ENCODE measurements around the gene MTLN.

DNA sequence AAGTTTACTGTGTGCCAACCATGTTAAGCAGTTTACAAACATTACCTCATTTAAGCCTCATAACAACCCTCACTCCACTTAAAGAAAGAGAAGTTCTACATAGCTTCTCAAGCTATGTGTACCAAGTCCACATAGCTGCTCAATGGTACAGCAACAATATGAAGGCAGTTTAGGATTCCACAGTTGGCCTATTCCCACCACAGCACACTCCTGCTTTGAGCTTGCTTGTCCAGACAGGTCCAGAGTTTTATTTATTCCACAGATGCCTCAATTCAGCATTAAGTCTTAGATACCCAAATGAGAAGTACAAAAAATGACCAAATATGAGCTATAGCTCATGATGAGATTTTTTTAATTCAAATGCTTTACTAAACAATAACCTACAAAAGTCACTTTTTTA lies 32.3 kb downstream of the MTLN start:
- TF ChIP-seq, protein P1, sequence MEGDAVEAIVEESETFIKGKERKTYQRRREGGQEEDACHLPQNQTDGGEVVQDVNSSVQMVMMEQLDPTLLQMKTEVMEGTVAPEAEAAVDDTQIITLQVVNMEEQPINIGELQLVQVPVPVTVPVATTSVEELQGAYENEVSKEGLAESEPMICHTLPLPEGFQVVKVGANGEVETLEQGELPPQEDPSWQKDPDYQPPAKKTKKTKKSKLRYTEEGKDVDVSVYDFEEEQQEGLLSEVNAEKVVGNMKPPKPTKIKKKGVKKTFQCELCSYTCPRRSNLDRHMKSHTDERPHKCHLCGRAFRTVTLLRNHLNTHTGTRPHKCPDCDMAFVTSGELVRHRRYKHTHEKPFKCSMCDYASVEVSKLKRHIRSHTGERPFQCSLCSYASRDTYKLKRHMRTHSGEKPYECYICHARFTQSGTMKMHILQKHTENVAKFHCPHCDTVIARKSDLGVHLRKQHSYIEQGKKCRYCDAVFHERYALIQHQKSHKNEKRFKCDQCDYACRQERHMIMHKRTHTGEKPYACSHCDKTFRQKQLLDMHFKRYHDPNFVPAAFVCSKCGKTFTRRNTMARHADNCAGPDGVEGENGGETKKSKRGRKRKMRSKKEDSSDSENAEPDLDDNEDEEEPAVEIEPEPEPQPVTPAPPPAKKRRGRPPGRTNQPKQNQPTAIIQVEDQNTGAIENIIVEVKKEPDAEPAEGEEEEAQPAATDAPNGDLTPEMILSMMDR (IDR thresholded peaks at IDR 0.05), result no peak
- no peak for TF ChIP-seq EP300 (IDR thresholded peaks at IDR 0.05)
- TF ChIP-seq POLR2A (IDR thresholded peaks at IDR 0.05), result no peak
